Colonic mucosa (tissue), 4 donors: ENCODE results near the gene ARHGAP9. TPM values are rescaled to one million over a fixed set of nuclear protein-coding genes. Genes with fewer than 3 reads are reported as not detected.

Source experiments
- DNase-seq: peaks from one replicate; pipeline ENCODE4 v3.0.0-alpha.2; 2020
- H3K27ac ChIP-seq: fragments of 200-600 bp; one replicate; pipeline ENCODE4 v1.8.0; 2021
- H3K27me3 ChIP-seq: fragments of 200-600 bp; one replicate; pipeline ENCODE4 v1.8.0; 2021
- H3K36me3 ChIP-seq: fragments of 200-600 bp; one replicate; pipeline ENCODE4 v1.8.0; 2021
- H3K4me1 ChIP-seq: fragments of 200-600 bp; one replicate; pipeline ENCODE4 v1.8.0; 2021; ENCODE audit warnings: mild to moderate bottlenecking
- H3K4me3 ChIP-seq: fragments of 200-600 bp; one replicate; pipeline ENCODE4 v1.8.0; 2021
- H3K9ac ChIP-seq, 2 donors: one replicate each; pipeline ENCODE4 v1.7.0; 2013; ENCODE audit warnings: control low read depth in 2 of 2, low read depth in 2 of 2, low read length in 2 of 2
- H3K9me3 ChIP-seq: fragments of 200-600 bp; one replicate; pipeline ENCODE4 v1.8.0; 2021
- CTCF ChIP-seq: fragments of 200-600 bp; IDR thresholded peaks from one replicate; pipeline ENCODE4 v1.8.0; 2022; ENCODE audit warnings: antibody characterized with exemption, mild to moderate bottlenecking
- intact Hi-C: fragments of 100-400 bp; cut with DNase I; formaldehyde crosslinking; loops from one replicate; pipeline ENCODE4 v1.14.1; 2022
- total RNA-seq, 2 donors: library from RNA; stranded (reverse); fragmentation: NEBNext Ultra II Directional in 1 of 2; extraction: Animal tissue kit (Norgen Biotek cat#: 25700) in 1 of 2; gene quantifications; one replicate each; pipeline ENCODE4 v1.2.1, GENCODE V29; 2021
- donor health status: healthy.
- donor health status: DM: no; HTN: no; CAD: no.
- donor health status: DM: no; HTN: no; CAD: no.

ARHGAP9 gene
- total RNA-seq, 2 donors from 2014 or later: 5.5 to 6.5 TPM

GRCh38 chr12:57491393-57492280 is 12.0 kb upstream of the ARHGAP9 start:
- H3K36me3 ChIP-seq: peaks cover 9% of the 10 kb centered on the region
- H3K9ac ChIP-seq: no peak overlapping the region
- no peaks in the 10 kb centered on the region for H3K9me3 ChIP-seq
- intact Hi-C loops: no loop called here
- no peak for TF ChIP-seq CTCF
- H3K27ac ChIP-seq: no peak overlapping the region
- H3K4me1 ChIP-seq: peaks cover 8% of the 10 kb centered on the region
- H3K4me3 ChIP-seq: no peak overlapping the region
- no peak for DNase-seq
- no peaks in the 10 kb centered on the region for H3K27me3 ChIP-seq

GRCh38 chr12:57490126-57490525 is 10.5 kb upstream of the ARHGAP9 start:
- Histone ChIP-seq H3K4me3 (no peak overlapping the region), H3K27ac (no peak overlapping the region), H3K4me1 (peaks cover 8% of the 10 kb centered on the region), H3K9ac (no peak overlapping the region), H3K27me3 (no peaks in the 10 kb centered on the region), H3K9me3 (no peaks in the 10 kb centered on the region), H3K36me3 (peaks cover 9% of the 10 kb centered on the region)
- no peak for DNase-seq
- no peak for TF ChIP-seq CTCF
- intact Hi-C loops: no loop called here

GRCh38 chr12:57489157-57489641 is 9.5 kb upstream of the ARHGAP9 start:
- Histone ChIP-seq H3K27me3 (no peaks in the 10 kb centered on the region), H3K27ac (no peak overlapping the region), H3K9ac (no peak overlapping the region), H3K4me1 (peaks cover 8% of the 10 kb centered on the region), H3K9me3 (no peaks in the 10 kb centered on the region), H3K4me3 (peak overlapping the region; percentile 94), H3K36me3 (peaks cover 9% of the 10 kb centered on the region)
- intact Hi-C loops: no loop called here
- no peak for TF ChIP-seq CTCF
- DNase-seq: no peak

- Histone ChIP-seq H3K36me3 (peaks cover 9% of the 10 kb centered on the region), H3K9me3 (no peaks in the 10 kb centered on the region), H3K27ac (peak overlapping the region; percentile 66), H3K4me3 (peak overlapping the region; percentile 94), H3K27me3 (no peaks in the 10 kb centered on the region), H3K4me1 (peaks cover 8% of the 10 kb centered on the region), H3K9ac (peak overlapping the region; percentile 94 to 95)
- intact Hi-C loops: no loop called here
- TF ChIP-seq CTCF: no peak
- DNase-seq: no peak
Observed at GRCh38 chr12:57488402-57489156, 8.9 kb upstream of the ARHGAP9 start.

- no peak for TF ChIP-seq CTCF
- Histone ChIP-seq H3K36me3 (peaks cover 9% of the 10 kb centered on the region), H3K4me3 (peak within 1 kb of the TSS; percentile 94), H3K27me3 (no peaks in the 10 kb centered on the region), H3K4me1 (peaks cover 8% of the 10 kb centered on the region), H3K27ac (peak within 1 kb of the TSS; percentile 66), H3K9ac (peak within 1 kb of the TSS; percentile 94 to 95), H3K9me3 (no peaks in the 10 kb centered on the region)
- intact Hi-C loops: no loop called here
- peak; percentile 96 for DNase-seq
Observed at GRCh38 chr12:57487597-57488401, 8.1 kb upstream of the ARHGAP9 start, which contains the start of gene MARS1. MARS1 (plus strand) TSS chr12:57488068; CDS start chr12:57488091, 23 bp downstream.
